WTC11 (cell line): Measurements from ENCODE around the gene CLEC4D. TPM values are rescaled to one million over a fixed set of nuclear protein-coding genes. Genes with fewer than 3 reads are reported as not detected.

Experiments used
- ATAC-seq: fragments of 200-7000 bp; cut with Tn5 transposase; 2 replicates; pipeline ENCODE4 v1.10.0; 2021; ENCODE audit warnings: mild to moderate bottlenecking, moderate library complexity
- CTCF ChIA-PET: fragments of 300-600 bp; sonication (Branson Sonifier 250); formaldehyde crosslinking; loops from one replicate; lab custom pipeline; 2021; ENCODE audit warnings: antibody characterized with exemption; lab: Charles Lee
- POLR2A ChIA-PET: fragments of 350-600 bp; sonication (Branson Sonifier 250); formaldehyde crosslinking; loops from one replicate; lab custom pipeline; 2021; ENCODE audit warnings: antibody characterized with exemption; lab: Charles Lee
- DNase-seq: peaks from one replicate; pipeline ENCODE4 v3.0.0; 2021; ENCODE audit warnings: low spot score
- H3K27ac Mint-ChIP-seq: 2 replicates; pipeline ENCODE4 v1.8.0; 2021; ENCODE audit warnings: mixed read lengths
- H3K27me3 Mint-ChIP-seq: 2 replicates; pipeline ENCODE4 v1.8.0; 2021; ENCODE audit warnings: low read depth, mild to moderate bottlenecking, moderate library complexity, mixed read lengths
- H3K36me3 Mint-ChIP-seq: 2 replicates; pipeline ENCODE4 v1.8.0; 2021; ENCODE audit warnings: mixed read lengths
- H3K4me1 Mint-ChIP-seq: 2 replicates; pipeline ENCODE4 v1.8.0; 2022; ENCODE audit warnings: mixed read lengths
- H3K4me3 Mint-ChIP-seq: 2 replicates; pipeline ENCODE4 v1.8.0; 2021; ENCODE audit warnings: mild to moderate bottlenecking, moderate library complexity, mixed read lengths
- H3K9me3 Mint-ChIP-seq: 2 replicates; pipeline ENCODE4 v1.8.0; 2021; ENCODE audit warnings: mixed read lengths
- AR ChIP-seq: fragments of 250-450 bp; sonication (Bioruptor Pico); IDR thresholded peaks from 2 replicates; pipeline ENCODE4 v1.9.0; 2021; ENCODE audit warnings: mild to moderate bottlenecking
- ARID4B ChIP-seq: sonication (generic); formaldehyde crosslinking; IDR thresholded peaks from 2 replicates; pipeline ENCODE4 v1.8.0; 2023; ENCODE audit warnings: missing genetic modification reagents, mild to moderate bottlenecking, borderline replicate concordance
- ATF6 ChIP-seq: sonication (generic); formaldehyde crosslinking; IDR thresholded peaks from 2 replicates; pipeline ENCODE4 v1.8.1; 2023; ENCODE audit warnings: mild to moderate bottlenecking, missing genetic modification reagents
- CTCF ChIP-seq: fragments of 200-600 bp; IDR thresholded peaks from 2 replicates; pipeline ENCODE4 v1.8.0; 2022; ENCODE audit warnings: antibody characterized with exemption
- ERG ChIP-seq: fragments of 250-450 bp; sonication (Bioruptor Pico); IDR thresholded peaks from 2 replicates; pipeline ENCODE4 v1.8.0; 2021; ENCODE audit warnings: mild to moderate bottlenecking
- ESRRA ChIP-seq: sonication (generic); formaldehyde crosslinking; IDR thresholded peaks from 2 replicates; pipeline ENCODE4 v1.8.1; 2022; ENCODE audit warnings: mild to moderate bottlenecking, missing genetic modification reagents, borderline replicate concordance
- ETV6 ChIP-seq: sonication (generic); formaldehyde crosslinking; IDR thresholded peaks from 2 replicates; pipeline ENCODE4 v1.8.1; 2022; ENCODE audit warnings: mild to moderate bottlenecking, missing genetic modification reagents
- GABPB1 ChIP-seq: sonication (generic); formaldehyde crosslinking; IDR thresholded peaks from 2 replicates; pipeline ENCODE4 v1.8.1; 2023; ENCODE audit warnings: mild to moderate bottlenecking, missing genetic modification reagents
- IRF1 ChIP-seq: sonication (generic); formaldehyde crosslinking; IDR thresholded peaks from 2 replicates; pipeline ENCODE4 v1.8.0; 2023; ENCODE audit warnings: missing genetic modification reagents
- KAT7 ChIP-seq: sonication (generic); formaldehyde crosslinking; IDR thresholded peaks from 2 replicates; pipeline ENCODE4 v1.8.1; 2023; ENCODE audit warnings: missing genetic modification reagents, mild to moderate bottlenecking, borderline replicate concordance
- NFE2L1 ChIP-seq: sonication (generic); formaldehyde crosslinking; IDR thresholded peaks from 2 replicates; pipeline ENCODE4 v1.8.1; 2023; ENCODE audit warnings: missing genetic modification reagents
- NFYB ChIP-seq: sonication (generic); formaldehyde crosslinking; conservative IDR thresholded peaks from 2 replicates; pipeline ENCODE4 v1.8.0; 2022; ENCODE audit warnings: low read depth, missing genetic modification reagents
- RELA ChIP-seq: sonication (generic); formaldehyde crosslinking; IDR thresholded peaks from 2 replicates; pipeline ENCODE4 v1.8.1; 2022; ENCODE audit warnings: missing genetic modification reagents, mild to moderate bottlenecking, borderline replicate concordance
- TCF7 ChIP-seq: sonication (generic); formaldehyde crosslinking; IDR thresholded peaks from 2 replicates; pipeline ENCODE4 v1.8.0; 2022; ENCODE audit warnings: mild to moderate bottlenecking, low read depth, missing genetic modification reagents, moderate library complexity
- TEAD4 ChIP-seq: sonication (generic); formaldehyde crosslinking; IDR thresholded peaks from 2 replicates; pipeline ENCODE4 v1.8.0; 2022; ENCODE audit warnings: mild to moderate bottlenecking, missing genetic modification reagents
- USF1 ChIP-seq: sonication (generic); formaldehyde crosslinking; IDR thresholded peaks from 2 replicates; pipeline ENCODE4 v1.8.0; 2022; ENCODE audit warnings: mild to moderate bottlenecking, missing genetic modification reagents
- ZBTB43 ChIP-seq: sonication (generic); formaldehyde crosslinking; IDR thresholded peaks from 2 replicates; pipeline ENCODE4 v1.8.1; 2023; ENCODE audit warnings: mild to moderate bottlenecking, missing genetic modification reagents
- ZNF317 ChIP-seq: sonication (generic); formaldehyde crosslinking; IDR thresholded peaks from 2 replicates; pipeline ENCODE4 v1.8.1; 2023; ENCODE audit warnings: low read depth, mild to moderate bottlenecking, moderate library complexity, missing genetic modification reagents, borderline replicate concordance
- total RNA-seq: library from RNA; stranded (reverse); gene quantifications from 3 replicates; pipeline ENCODE4 v1.2.3, GENCODE V29; 2021

The CLEC4D gene
- total RNA-seq, 1 experiment from 2014 or later = 0.09 TPM

- TF ChIP-seq CTCF = no peak
Measured at GRCh38 chr12:8527250-8528130, 14.2 kb downstream of the CLEC4D start (continued).

GRCh38 chr12:8532045-8532444, 18.7 kb downstream of the CLEC4D start:
- POLR2A ChIA-PET = no interaction called here
- no peaks in the 10 kb centered on the region for H3K36me3 Mint-ChIP-seq
- ATAC-seq (no peak), DNase-seq (no peak)
- CTCF ChIA-PET = no interaction called here
- no peaks in the 10 kb centered on the region for H3K27me3 Mint-ChIP-seq
- TF ChIP-seq ERG (CRISPR knock-in tag) = no peak
- TF ChIP-seq NFYB = no peak
- no peak for TF ChIP-seq TEAD4 (CRISPR knock-in tag)
- TF ChIP-seq USF1 = no peak
- no peak for TF ChIP-seq IRF1
- no peak for TF ChIP-seq RELA
- no peak for TF ChIP-seq TCF7 (CRISPR knock-in tag)
- no peak for TF ChIP-seq AR (CRISPR knock-in tag)
- TF ChIP-seq ESRRA (CRISPR knock-in tag) = no peak
- no peak for TF ChIP-seq ARID4B
- no peak for TF ChIP-seq ATF6
- no peak for TF ChIP-seq ETV6
- TF ChIP-seq NFE2L1 (CRISPR knock-in tag) = no peak
- TF ChIP-seq ZBTB43 (CRISPR knock-in tag) = no peak
- TF ChIP-seq KAT7 = no peak
- no peak for TF ChIP-seq ZNF317
- TF ChIP-seq GABPB1 (CRISPR knock-in tag) = no peak
- no peak overlapping the region for H3K27ac Mint-ChIP-seq
- H3K4me3 Mint-ChIP-seq = no peak overlapping the region
- peaks cover 12% of the 10 kb centered on the region for H3K4me1 Mint-ChIP-seq
- no peaks in the 10 kb centered on the region for H3K9me3 Mint-ChIP-seq
